Colonic mucosa (tissue), 4 donors: ENCODE measurements around the gene SMIM35. TPM values are rescaled to one million over a fixed set of nuclear protein-coding genes. Genes with fewer than 3 reads are reported as not detected.

Source experiments
- DNase-seq: peaks from one replicate; pipeline ENCODE4 v3.0.0-alpha.2; 2020
- H3K27ac ChIP-seq: fragments of 200-600 bp; one replicate; pipeline ENCODE4 v1.8.0; 2021
- H3K27me3 ChIP-seq: fragments of 200-600 bp; one replicate; pipeline ENCODE4 v1.8.0; 2021
- H3K36me3 ChIP-seq: fragments of 200-600 bp; one replicate; pipeline ENCODE4 v1.8.0; 2021
- H3K4me1 ChIP-seq: fragments of 200-600 bp; one replicate; pipeline ENCODE4 v1.8.0; 2021; ENCODE audit warnings: mild to moderate bottlenecking
- H3K4me3 ChIP-seq: fragments of 200-600 bp; one replicate; pipeline ENCODE4 v1.8.0; 2021
- H3K9ac ChIP-seq, 2 donors: one replicate each; pipeline ENCODE4 v1.7.0; 2013; ENCODE audit warnings: control low read depth in 2 of 2, low read depth in 2 of 2, low read length in 2 of 2
- H3K9me3 ChIP-seq: fragments of 200-600 bp; one replicate; pipeline ENCODE4 v1.8.0; 2021
- intact Hi-C: fragments of 100-400 bp; cut with DNase I; formaldehyde crosslinking; loops from one replicate; pipeline ENCODE4 v1.14.1; 2022
- total RNA-seq, 2 donors: library from RNA; stranded (reverse); fragmentation: NEBNext Ultra II Directional in 1 of 2; extraction: Animal tissue kit (Norgen Biotek cat#: 25700) in 1 of 2; gene quantifications; one replicate each; pipeline ENCODE4 v1.2.1, GENCODE V29; 2021
- TF ChIP-seq, protein P1 (sequence below): fragments of 200-600 bp; IDR thresholded peaks from one replicate; pipeline ENCODE4 v1.8.0; 2022; ENCODE audit warnings: antibody characterized with exemption, mild to moderate bottlenecking
- donor health status: healthy.
- donor health status: DM: no; HTN: no; CAD: no.
- donor health status: DM: no; HTN: no; CAD: no.

The SMIM35 gene
- total RNA-seq, 2 donors from 2014 or later: not detected

DNA sequence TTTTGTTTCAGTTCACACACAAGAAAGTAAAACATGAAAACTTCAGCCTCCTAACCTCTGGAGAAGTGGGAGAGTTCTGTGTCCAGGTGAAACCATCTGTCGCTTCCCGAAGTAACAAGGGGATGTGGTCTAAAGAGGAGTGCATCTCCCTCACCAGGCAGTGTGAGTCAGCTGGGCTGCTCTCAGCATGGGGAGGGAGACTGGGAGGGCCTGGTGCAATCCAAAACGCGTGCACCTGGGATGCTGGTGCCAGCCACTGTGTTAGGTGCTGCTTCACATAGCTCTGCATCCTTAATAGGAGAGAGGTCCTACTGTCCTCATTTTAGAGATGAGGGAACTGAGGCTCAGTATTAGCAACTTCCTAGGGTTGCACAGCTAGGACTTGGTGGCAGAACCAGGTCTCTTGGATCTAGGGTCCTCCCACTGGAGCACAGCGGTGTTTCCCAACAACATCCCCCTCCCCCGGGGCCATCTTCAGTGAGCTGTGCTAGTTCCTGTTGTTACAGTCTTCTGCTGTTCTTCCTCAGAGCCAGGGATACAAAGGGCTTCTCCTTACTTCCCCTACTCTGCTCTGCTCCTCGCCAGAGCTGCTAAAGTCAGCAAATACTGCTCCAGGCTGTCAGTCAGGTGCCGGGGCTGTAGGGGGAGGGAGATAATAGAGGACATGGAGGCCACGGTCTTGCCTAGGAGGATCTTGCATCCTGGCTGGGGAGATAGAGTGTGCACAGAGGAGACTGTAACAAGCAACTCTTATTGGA lies 92.6 kb downstream of the SMIM35 start:
- intact Hi-C loops: no loop called here
- Histone ChIP-seq H3K4me1 (no peaks in the 10 kb centered on the region), H3K9ac (no peak overlapping the region), H3K4me3 (no peak overlapping the region), H3K27ac (no peak overlapping the region), H3K36me3 (no peaks in the 10 kb centered on the region), H3K27me3 (no peaks in the 10 kb centered on the region), H3K9me3 (no peaks in the 10 kb centered on the region)
- DNase-seq: no peak
- TF ChIP-seq, protein P1, sequence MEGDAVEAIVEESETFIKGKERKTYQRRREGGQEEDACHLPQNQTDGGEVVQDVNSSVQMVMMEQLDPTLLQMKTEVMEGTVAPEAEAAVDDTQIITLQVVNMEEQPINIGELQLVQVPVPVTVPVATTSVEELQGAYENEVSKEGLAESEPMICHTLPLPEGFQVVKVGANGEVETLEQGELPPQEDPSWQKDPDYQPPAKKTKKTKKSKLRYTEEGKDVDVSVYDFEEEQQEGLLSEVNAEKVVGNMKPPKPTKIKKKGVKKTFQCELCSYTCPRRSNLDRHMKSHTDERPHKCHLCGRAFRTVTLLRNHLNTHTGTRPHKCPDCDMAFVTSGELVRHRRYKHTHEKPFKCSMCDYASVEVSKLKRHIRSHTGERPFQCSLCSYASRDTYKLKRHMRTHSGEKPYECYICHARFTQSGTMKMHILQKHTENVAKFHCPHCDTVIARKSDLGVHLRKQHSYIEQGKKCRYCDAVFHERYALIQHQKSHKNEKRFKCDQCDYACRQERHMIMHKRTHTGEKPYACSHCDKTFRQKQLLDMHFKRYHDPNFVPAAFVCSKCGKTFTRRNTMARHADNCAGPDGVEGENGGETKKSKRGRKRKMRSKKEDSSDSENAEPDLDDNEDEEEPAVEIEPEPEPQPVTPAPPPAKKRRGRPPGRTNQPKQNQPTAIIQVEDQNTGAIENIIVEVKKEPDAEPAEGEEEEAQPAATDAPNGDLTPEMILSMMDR: no peak

DNA sequence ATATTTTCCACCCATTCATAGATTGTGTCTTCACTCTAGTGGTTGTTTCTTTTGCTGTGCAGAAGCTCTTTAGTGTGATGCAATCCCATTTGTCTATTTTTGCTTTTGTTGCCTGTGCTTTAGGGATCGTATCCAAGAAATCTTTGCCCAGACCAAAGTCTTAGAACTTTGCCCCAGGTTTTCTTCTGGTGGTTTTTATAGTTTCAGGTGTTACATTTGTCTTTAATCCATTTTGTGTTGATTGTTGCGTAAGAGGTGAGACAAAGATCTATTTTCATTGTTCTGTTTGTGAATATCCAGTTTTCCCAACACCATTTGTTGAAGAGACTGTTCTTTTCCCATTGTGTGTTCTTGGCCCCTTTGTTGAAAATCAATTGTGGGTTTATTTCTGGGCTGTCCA lies 94.1 kb downstream of the SMIM35 start:
- H3K9ac ChIP-seq: no peak overlapping the region
- H3K27ac ChIP-seq: no peak overlapping the region
- no peaks in the 10 kb centered on the region for H3K36me3 ChIP-seq
- no peak overlapping the region for H3K4me3 ChIP-seq
- no peak for DNase-seq
- intact Hi-C loops: no loop called here
- H3K27me3 ChIP-seq: no peaks in the 10 kb centered on the region
- TF ChIP-seq, protein P1: no peak
- no peaks in the 10 kb centered on the region for H3K4me1 ChIP-seq
- H3K9me3 ChIP-seq: no peaks in the 10 kb centered on the region

DNA sequence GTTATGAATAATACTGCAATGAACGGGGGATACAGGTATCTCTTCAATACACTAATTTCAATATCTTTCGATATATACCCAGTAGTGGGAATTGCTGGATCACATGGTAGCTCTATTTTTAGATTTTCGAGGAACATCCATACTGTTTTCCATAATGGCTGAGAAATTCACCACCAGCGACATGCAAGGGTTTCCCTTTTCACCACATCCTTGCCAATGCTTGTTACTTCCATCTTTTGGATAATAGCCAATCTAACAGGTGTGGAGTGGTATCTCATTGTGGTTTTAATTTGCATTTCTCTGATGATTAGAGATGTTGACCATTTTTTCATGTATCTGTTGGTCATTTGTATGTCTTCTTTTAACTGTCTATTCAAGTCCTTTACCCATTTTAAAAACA lies 94.6 kb downstream of the SMIM35 start:
- no peaks in the 10 kb centered on the region for H3K36me3 ChIP-seq
- intact Hi-C loops: no loop called here
- no peak for DNase-seq
- H3K9me3 ChIP-seq: no peaks in the 10 kb centered on the region
- H3K27ac ChIP-seq: no peak overlapping the region
- H3K9ac ChIP-seq: no peak overlapping the region
- H3K4me1 ChIP-seq: no peaks in the 10 kb centered on the region
- TF ChIP-seq, protein P1: no peak
- no peaks in the 10 kb centered on the region for H3K27me3 ChIP-seq
- no peak overlapping the region for H3K4me3 ChIP-seq

DNA sequence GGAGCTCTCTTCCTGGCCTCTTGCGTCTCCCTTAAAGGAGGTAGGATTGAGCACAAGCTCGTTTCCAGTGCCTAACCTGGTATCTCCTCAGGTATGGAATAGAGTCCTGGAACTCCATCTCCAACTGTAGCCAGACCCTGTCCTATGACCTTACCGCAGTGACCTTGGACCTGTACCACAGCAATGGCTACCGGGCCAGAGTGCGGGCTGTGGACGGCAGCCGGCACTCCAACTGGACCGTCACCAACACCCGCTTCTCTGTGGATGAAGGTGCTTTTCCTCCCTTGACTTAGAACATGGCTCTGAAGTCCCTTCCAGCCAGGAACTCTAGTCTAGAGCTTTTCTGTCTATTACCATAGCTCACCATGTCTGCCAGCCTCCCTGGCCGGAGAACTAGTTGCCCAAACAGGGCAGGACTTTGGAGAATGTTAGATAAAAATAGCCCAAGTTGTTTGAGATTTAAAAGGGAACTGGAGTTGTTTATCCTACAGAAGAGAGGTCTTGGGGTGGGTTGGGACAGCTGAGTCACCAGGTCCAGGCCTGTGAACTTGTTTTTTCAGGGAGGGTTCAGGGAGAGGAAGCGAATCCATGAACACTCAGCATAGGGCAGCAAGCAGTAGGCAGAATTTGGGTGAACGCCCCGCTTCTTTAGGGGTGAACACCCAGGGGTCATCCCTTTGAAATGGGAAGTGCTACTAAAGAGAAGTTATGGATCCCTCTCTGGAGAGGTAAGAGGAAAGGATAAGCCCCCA lies 97.2 kb downstream of the SMIM35 start:
- no peaks in the 10 kb centered on the region for H3K36me3 ChIP-seq
- peak overlapping the region; percentile 81 for H3K27ac ChIP-seq
- intact Hi-C loops: no loop called here
- peaks cover 4% of the 10 kb centered on the region for H3K4me1 ChIP-seq
- no peak for DNase-seq
- no peaks in the 10 kb centered on the region for H3K9me3 ChIP-seq
- no peaks in the 10 kb centered on the region for H3K27me3 ChIP-seq
- TF ChIP-seq, protein P1: no peak
- H3K9ac ChIP-seq: peak overlapping the region in 1 of 2 donors; percentile 14
- H3K4me3 ChIP-seq: peak overlapping the region; percentile 51

DNA sequence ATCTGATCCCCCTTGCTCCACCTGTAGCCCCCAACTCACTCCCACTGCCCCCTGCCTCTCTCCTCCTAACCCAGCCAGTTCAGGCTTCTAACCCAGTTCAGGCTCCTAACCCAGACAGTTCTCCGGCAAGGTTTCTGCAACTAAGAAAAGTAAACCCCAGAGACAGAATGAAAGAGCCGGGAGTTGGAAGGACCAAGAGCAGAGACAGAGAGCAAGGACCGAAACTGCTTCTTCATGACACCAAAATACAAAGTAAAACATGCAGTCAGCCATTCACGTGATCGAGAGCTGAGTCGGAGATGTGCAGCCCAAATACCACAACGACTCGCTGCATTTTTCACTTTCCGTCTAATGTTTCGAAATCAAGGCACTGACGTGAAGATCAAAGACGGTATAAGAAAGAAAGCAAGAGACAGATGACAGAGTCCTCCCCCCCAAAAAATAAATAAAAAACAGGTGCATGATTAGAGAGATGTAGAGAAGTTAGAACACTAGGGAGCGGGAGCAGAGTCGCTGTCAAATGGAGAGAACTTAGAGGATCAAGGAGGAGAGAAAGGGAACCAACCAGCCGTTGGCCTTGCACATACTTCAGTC lies 99.7 kb downstream of the SMIM35 start:
- intact Hi-C loops: no loop called here
- H3K4me3 ChIP-seq: peak overlapping the region; percentile 51
- peaks cover 4% of the 10 kb centered on the region for H3K4me1 ChIP-seq
- H3K27ac ChIP-seq: peak overlapping the region; percentile 81
- H3K9me3 ChIP-seq: no peaks in the 10 kb centered on the region
- H3K9ac ChIP-seq: peak overlapping the region; percentile 76 to 86
- no peaks in the 10 kb centered on the region for H3K36me3 ChIP-seq
- TF ChIP-seq, protein P1: no peak
- H3K27me3 ChIP-seq: no peaks in the 10 kb centered on the region
- no peak for DNase-seq
